HPDE6-E6E7 (cell line): ENCODE data around the gene KICS2.

ENCODE experiments used
- DNase-seq: peaks from one replicate; pipeline ENCODE4 v3.0.0; 2011; ENCODE audit warnings: missing footprints; ENCODE audit errors: extremely low spot score

Gene KICS2

GRCh38 chr12:64173456-64173855, 48.6 kb downstream of the KICS2 start:
- no peak for DNase-seq
